Activated CD8-positive, alpha-beta T cell treated with anti-CD3 and anti-CD28 coated beads for 36 hours (primary cell): ENCODE results near the gene RNF212. TPM values are rescaled to one million over a fixed set of nuclear protein-coding genes. Genes with fewer than 3 reads are reported as not detected.

Experiments used
- ATAC-seq: fragments of 200-7000 bp; cut with Tn5 transposase; one replicate; pipeline ENCODE4 v1.10.0; 2021; ENCODE audit warnings: mild to moderate bottlenecking, moderate library complexity
- CTCF ChIA-PET: fragments of 350-600 bp; sonication (Branson Sonifier 250); formaldehyde crosslinking; loops from one replicate; lab custom pipeline; 2021; ENCODE audit warnings: antibody characterized with exemption; lab: Charles Lee
- POLR2A ChIA-PET: fragments of 350-600 bp; sonication (Branson Sonifier 250); formaldehyde crosslinking; loops from one replicate; lab custom pipeline; 2021; ENCODE audit warnings: antibody characterized with exemption; lab: Charles Lee
- DNase-seq: peaks from one replicate; pipeline ENCODE4 v3.0.0-alpha.2; 2020
- H3K27ac Mint-ChIP-seq: one replicate; pipeline ENCODE4 v1.8.0; 2021; ENCODE audit warnings: mild to moderate bottlenecking, mixed read lengths
- H3K27me3 Mint-ChIP-seq: one replicate; pipeline ENCODE4 v1.8.0; 2021; ENCODE audit warnings: mixed read lengths
- H3K36me3 Mint-ChIP-seq: one replicate; pipeline ENCODE4 v1.8.0; 2021; ENCODE audit warnings: low read depth, mixed read lengths
- H3K4me1 Mint-ChIP-seq: one replicate; pipeline ENCODE4 v1.8.0; 2021; ENCODE audit warnings: low read depth, mixed read lengths
- H3K4me3 Mint-ChIP-seq: one replicate; pipeline ENCODE4 v1.8.0; 2021; ENCODE audit warnings: mild to moderate bottlenecking, moderate library complexity, mixed read lengths
- H3K9me3 Mint-ChIP-seq: one replicate; pipeline ENCODE4 v1.8.0; 2021; ENCODE audit warnings: mixed read lengths
- CTCF ChIP-seq: fragments of 200-600 bp; IDR thresholded peaks from one replicate; pipeline ENCODE4 v1.8.0; 2022; ENCODE audit warnings: antibody characterized with exemption, mild to moderate bottlenecking
- intact Hi-C: fragments of 100-400 bp; cut with micrococcal nuclease; formaldehyde crosslinking; loops from one replicate; pipeline ENCODE4 v1.10.0; 2022
- total RNA-seq, 2 experiments: library from RNA; stranded (reverse); gene quantifications; one replicate each; pipeline ENCODE4 v1.2.3, GENCODE V29; 2021

The RNF212 gene
- total RNA-seq, 2 experiments from 2014 or later, result 3.0 to 3.3 TPM

GRCh38 chr4:1092026-1092982 is 21.1 kb downstream of the RNF212 start:
- Mint-ChIP-seq H3K36me3 (peaks cover 7% of the 10 kb centered on the region), H3K27ac (no peak overlapping the region), H3K4me1 (peaks cover 3% of the 10 kb centered on the region), H3K27me3 (peaks cover 2% of the 10 kb centered on the region), H3K9me3 (peaks cover 12% of the 10 kb centered on the region), H3K4me3 (no peak overlapping the region)
- CTCF ChIA-PET, result no interaction called here
- ATAC-seq (no peak), DNase-seq (no peak)
- POLR2A ChIA-PET, result interaction anchor here (1.2 to 1.4 kb wide), 2 partner anchors 10 to 11 kb away, joined by 3 read pairs; no protein-coding TSS in a partner anchor
- intact Hi-C loops, result no loop called here
- TF ChIP-seq CTCF, result no peak

GRCh38 chr4:1091561-1091995 is 21.8 kb downstream of the RNF212 start:
- POLR2A ChIA-PET, result interaction anchor here (1.4 kb wide), 1 partner anchor 10 kb away, joined by 3 read pairs; no protein-coding TSS in a partner anchor
- CTCF ChIA-PET, result no interaction called here
- ATAC-seq, result no peak
- intact Hi-C loops, result no loop called here
- Mint-ChIP-seq H3K4me1 (peaks cover 3% of the 10 kb centered on the region), H3K4me3 (no peak overlapping the region), H3K27me3 (peaks cover 2% of the 10 kb centered on the region), H3K9me3 (peaks cover 12% of the 10 kb centered on the region), H3K36me3 (peaks cover 7% of the 10 kb centered on the region), H3K27ac (no peak overlapping the region)
- TF ChIP-seq CTCF, result no peak
- DNase-seq, result no peak

GRCh38 chr4:1090465-1091440 is 22.6 kb downstream of the RNF212 start:
- ChIA-PET POLR2A (interaction anchor here (1.4 kb wide), 1 partner anchor 9 kb away, joined by 3 read pairs; no protein-coding TSS in a partner anchor), CTCF (no interaction called here)
- Mint-ChIP-seq H3K36me3 (peaks cover 7% of the 10 kb centered on the region), H3K27me3 (peaks cover 2% of the 10 kb centered on the region), H3K27ac (peak overlapping the region; percentile 42), H3K4me1 (peaks cover 3% of the 10 kb centered on the region), H3K9me3 (peaks cover 12% of the 10 kb centered on the region), H3K4me3 (no peak overlapping the region)
- intact Hi-C loops, result no loop called here
- DNase-seq (peak; percentile 28), ATAC-seq (peak; percentile 64)
- TF ChIP-seq CTCF, result no peak

GRCh38 chr4:1090036-1090435 is 23.3 kb downstream of the RNF212 start:
- Mint-ChIP-seq H3K9me3 (peaks cover 12% of the 10 kb centered on the region), H3K4me3 (no peak overlapping the region), H3K27ac (peak overlapping the region; percentile 42), H3K27me3 (peaks cover 2% of the 10 kb centered on the region), H3K36me3 (peaks cover 7% of the 10 kb centered on the region), H3K4me1 (peaks cover 3% of the 10 kb centered on the region)
- ChIA-PET POLR2A (no interaction called here), CTCF (no interaction called here)
- no peak for TF ChIP-seq CTCF
- intact Hi-C loops, result no loop called here
- DNase-seq (no peak), ATAC-seq (no peak)
